K562 (cell line): ENCODE data around the gene PRRT1. TPM values are rescaled to one million over a fixed set of nuclear protein-coding genes. Genes with fewer than 3 reads are reported as not detected.

ENCODE experiments used
- KAT2B ChIP-seq: IDR thresholded peaks from one replicate; pipeline ENCODE4 v1.6.1; 2012; ENCODE audit warnings: low read depth, mild to moderate bottlenecking, control low read depth, inconsistent platforms, low read length, moderate library complexity
- KHSRP ChIP-seq: fragments of 450-650 bp; IDR thresholded peaks from 2 replicates; pipeline ENCODE4 v1.6.1; 2017
- NUFIP1 ChIP-seq: fragments of 450-650 bp; IDR thresholded peaks from 2 replicates; pipeline ENCODE4 v1.6.1; 2018; ENCODE audit not compliant: partially characterized antibody
- PPARD ChIP-seq: fragments of 250-450 bp; sonication (Bioruptor Pico); IDR thresholded peaks from 2 replicates; pipeline ENCODE4 v1.8.0; 2022; ENCODE audit warnings: inconsistent platforms, mild to moderate bottlenecking, moderate library complexity
- TAF9B ChIP-seq: fragments of 450-650 bp; IDR thresholded peaks from 2 replicates; pipeline ENCODE4 v1.6.1; 2018; ENCODE audit warnings: mild to moderate bottlenecking; ENCODE audit not compliant: partially characterized antibody
- TOE1 ChIP-seq, 2 experiments: fragments of 450-650 bp in 1 of 2; sonication (generic) in 1 of 2; formaldehyde crosslinking in 1 of 2; IDR thresholded peaks; 2 replicates each; pipeline versions ENCODE4 v1.7.1 to v1.8.0; 2016 to 2022; ENCODE audit warnings: borderline replicate concordance in 2 of 2, mild to moderate bottlenecking in 2 of 2, antibody characterized with exemption in 1 of 2, inconsistent platforms in 1 of 2, low read depth in 1 of 2, missing genetic modification reagents in 1 of 2, moderate library complexity in 1 of 2
- XRCC4 ChIP-seq: IDR thresholded peaks from one replicate; pipeline ENCODE4 v1.6.1; 2011; ENCODE audit not compliant: insufficient read depth, insufficient read length; ENCODE audit errors: extremely low read depth
- ZFPM2 ChIP-seq: fragments of 250-450 bp; sonication (Bioruptor Pico); IDR thresholded peaks from 2 replicates; pipeline ENCODE4 v1.5.1; 2022; ENCODE audit warnings: mild to moderate bottlenecking
- polyA plus RNA-seq, 8 experiments: library from polyadenylated mRNA; depleted of rRNA in 4 of 8; stranded (reverse) in 5 of 8; unstranded in 3 of 8; fragments of >200 nt; fragmentation: Nextera tagmentation in 2 of 8; fragmentation: Illumina TruSeq in 1 of 8; extraction: Ambion mirVana in 2 of 8; extraction: Trizol in 1 of 8; gene quantifications; 2 replicates each; pipeline versions ENCODE4 v1.2.1 to v1.2.3, GENCODE V29; 2011 to 2014; ENCODE audit warnings: inconsistent platforms in 1 of 8, missing spikeins in 1 of 8
- total RNA-seq, 7 experiments: library from RNA; depleted of rRNA in 6 of 7; stranded (reverse); fragments of >200 nt in 6 of 7; fragmentation: Illumina TruSeq in 2 of 7; extraction: Trizol in 2 of 7; gene quantifications; 2 replicates each; pipeline versions ENCODE4 v1.2.1 to v1.2.3, GENCODE V29; 2011 to 2021; ENCODE audit warnings: low replicate concordance in 1 of 7
- TF ChIP-seq, protein P1 (sequence below): fragments of 250-450 bp; sonication (Bioruptor Pico); IDR thresholded peaks from 2 replicates; pipeline ENCODE4 v1.4.0; 2020; ENCODE audit warnings: mild to moderate bottlenecking, moderate library complexity
- TF ChIP-seq, protein P2 (sequence below): fragments of 250-450 bp; sonication (Bioruptor Pico); IDR thresholded peaks from 2 replicates; pipeline ENCODE4 v1.8.0; 2022; ENCODE audit warnings: inconsistent platforms, mild to moderate bottlenecking, moderate library complexity, borderline replicate concordance
- TF ChIP-seq, protein P3 (sequence below): sonication (generic); formaldehyde crosslinking; IDR thresholded peaks from 2 replicates; pipeline ENCODE4 v1.9.0; 2022; ENCODE audit warnings: mild to moderate bottlenecking, missing genetic modification reagents

The PRRT1 gene
- total and polyA plus RNA-seq, 9 of the 15 experiments (the other 6 are each of a cell fraction or from before 2014, with no cell fraction given) = 0.14 to 3.5 (median 0.41) TPM

DNA sequence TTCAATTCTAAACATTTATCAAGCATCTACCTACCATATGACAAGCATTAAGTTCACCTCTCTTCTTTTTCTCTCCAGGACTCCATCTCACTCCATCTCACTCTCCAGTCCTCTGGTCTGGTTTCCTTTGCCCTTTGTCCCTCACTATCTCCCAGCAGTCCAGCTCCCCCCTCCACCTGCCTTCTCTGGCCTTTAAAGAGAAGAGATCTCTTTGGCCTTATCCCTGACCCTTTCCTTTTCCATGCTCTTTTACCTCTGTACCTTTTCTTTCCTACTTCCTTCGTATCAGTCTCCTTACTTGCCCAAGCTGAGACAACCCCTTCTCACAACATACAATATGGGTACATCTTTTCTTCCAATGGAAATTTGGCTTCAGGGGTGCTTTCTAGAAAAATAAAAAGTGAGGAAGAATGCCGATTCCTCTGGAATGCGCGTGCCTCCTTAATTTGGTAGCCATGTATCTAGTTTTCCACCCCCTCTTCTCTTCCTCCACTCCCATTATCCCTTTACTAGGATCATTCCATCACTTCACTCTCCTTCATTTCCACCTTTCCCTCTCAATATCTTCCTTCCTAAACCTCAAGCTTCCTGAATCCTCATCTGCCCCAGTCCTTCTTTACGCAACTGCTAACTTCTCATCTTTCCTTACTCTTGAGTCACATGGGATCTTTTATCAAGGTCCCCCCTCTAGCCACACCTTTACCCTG lies 24.9 kb upstream of the PRRT1 start (continued):
- TF ChIP-seq, protein P1, sequence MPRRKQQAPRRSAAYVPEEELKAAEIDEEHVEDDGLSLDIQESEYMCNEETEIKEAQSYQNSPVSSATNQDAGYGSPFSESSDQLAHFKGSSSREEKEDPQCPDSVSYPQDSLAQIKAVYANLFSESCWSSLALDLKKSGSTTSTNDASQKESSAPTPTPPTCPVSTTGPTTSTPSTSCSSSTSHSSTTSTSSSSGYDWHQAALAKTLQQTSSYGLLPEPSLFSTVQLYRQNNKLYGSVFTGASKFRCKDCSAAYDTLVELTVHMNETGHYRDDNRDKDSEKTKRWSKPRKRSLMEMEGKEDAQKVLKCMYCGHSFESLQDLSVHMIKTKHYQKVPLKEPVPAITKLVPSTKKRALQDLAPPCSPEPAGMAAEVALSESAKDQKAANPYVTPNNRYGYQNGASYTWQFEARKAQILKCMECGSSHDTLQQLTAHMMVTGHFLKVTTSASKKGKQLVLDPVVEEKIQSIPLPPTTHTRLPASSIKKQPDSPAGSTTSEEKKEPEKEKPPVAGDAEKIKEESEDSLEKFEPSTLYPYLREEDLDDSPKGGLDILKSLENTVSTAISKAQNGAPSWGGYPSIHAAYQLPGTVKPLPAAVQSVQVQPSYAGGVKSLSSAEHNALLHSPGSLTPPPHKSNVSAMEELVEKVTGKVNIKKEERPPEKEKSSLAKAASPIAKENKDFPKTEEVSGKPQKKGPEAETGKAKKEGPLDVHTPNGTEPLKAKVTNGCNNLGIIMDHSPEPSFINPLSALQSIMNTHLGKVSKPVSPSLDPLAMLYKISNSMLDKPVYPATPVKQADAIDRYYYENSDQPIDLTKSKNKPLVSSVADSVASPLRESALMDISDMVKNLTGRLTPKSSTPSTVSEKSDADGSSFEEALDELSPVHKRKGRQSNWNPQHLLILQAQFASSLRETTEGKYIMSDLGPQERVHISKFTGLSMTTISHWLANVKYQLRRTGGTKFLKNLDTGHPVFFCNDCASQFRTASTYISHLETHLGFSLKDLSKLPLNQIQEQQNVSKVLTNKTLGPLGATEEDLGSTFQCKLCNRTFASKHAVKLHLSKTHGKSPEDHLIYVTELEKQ = 0 out of 2 replicates have a peak, but pooled peaks have one; percentile 29
- TF ChIP-seq TOE1 (IDR thresholded peaks at IDR 0.05; ENCODE audit: borderline replicate concordance) (no peak; the same call in none of the 2 replicates), TOE1 (CRISPR knock-in tag; IDR thresholded peaks at IDR 0.05; ENCODE audit: borderline replicate concordance, low read depth) (no peak), NUFIP1 (no peak), KAT2B (no peak), XRCC4 (no peak), ZFPM2 (CRISPR knock-in tag) (0 out of 2 replicates have a peak, but pooled peaks have one; percentile 31), PPARD (no peak), KHSRP (0 out of 2 replicates have a peak, but pooled peaks have one; percentile 21), TAF9B (peak; percentile 42)
- TF ChIP-seq, protein P2, sequence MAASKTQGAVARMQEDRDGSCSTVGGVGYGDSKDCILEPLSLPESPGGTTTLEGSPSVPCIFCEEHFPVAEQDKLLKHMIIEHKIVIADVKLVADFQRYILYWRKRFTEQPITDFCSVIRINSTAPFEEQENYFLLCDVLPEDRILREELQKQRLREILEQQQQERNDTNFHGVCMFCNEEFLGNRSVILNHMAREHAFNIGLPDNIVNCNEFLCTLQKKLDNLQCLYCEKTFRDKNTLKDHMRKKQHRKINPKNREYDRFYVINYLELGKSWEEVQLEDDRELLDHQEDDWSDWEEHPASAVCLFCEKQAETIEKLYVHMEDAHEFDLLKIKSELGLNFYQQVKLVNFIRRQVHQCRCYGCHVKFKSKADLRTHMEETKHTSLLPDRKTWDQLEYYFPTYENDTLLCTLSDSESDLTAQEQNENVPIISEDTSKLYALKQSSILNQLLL (CRISPR knock-in tag) = no peak
- TF ChIP-seq, protein P3, sequence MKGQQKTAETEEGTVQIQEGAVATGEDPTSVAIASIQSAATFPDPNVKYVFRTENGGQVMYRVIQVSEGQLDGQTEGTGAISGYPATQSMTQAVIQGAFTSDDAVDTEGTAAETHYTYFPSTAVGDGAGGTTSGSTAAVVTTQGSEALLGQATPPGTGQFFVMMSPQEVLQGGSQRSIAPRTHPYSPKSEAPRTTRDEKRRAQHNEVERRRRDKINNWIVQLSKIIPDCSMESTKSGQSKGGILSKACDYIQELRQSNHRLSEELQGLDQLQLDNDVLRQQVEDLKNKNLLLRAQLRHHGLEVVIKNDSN = 0 out of 2 replicates have a peak, but pooled peaks have one; percentile 52
